GM11168 (cell line): Measurements from ENCODE around the gene KCMF1.

Experiments used
- in situ Hi-C: fragments of 300-500 bp; cut with MboI; formaldehyde crosslinking; loops from one replicate; pipeline ENCODE4 v1.12.0; 2022; ENCODE audit warnings: low sequenced_read_pairs; ENCODE audit not compliant: unreplicated experiment

KCMF1 gene

GRCh38 chr2:84972932-84973331, 2.0 kb downstream of the KCMF1 start:
- in situ Hi-C loops = no loop called here

- in situ Hi-C loops = no loop called here
These were observed 9.5 kb downstream of the KCMF1 start for GRCh38 chr2:84980263-84980983.

GRCh38 chr2:84986018-84986417, 15.1 kb downstream of the KCMF1 start:
- in situ Hi-C loops = no loop called here

GRCh38 chr2:84989422-84989821, 18.5 kb downstream of the KCMF1 start:
- in situ Hi-C loops = no loop called here

GRCh38 chr2:84989927-84990326, 19.0 kb downstream of the KCMF1 start:
- in situ Hi-C loops = no loop called here

- in situ Hi-C loops = no loop called here
These were observed 20.6 kb downstream of the KCMF1 start for GRCh38 chr2:84991404-84992160.

GRCh38 chr2:84995826-84996225, 24.9 kb downstream of the KCMF1 start:
- in situ Hi-C loops = no loop called here

GRCh38 chr2:84996909-84997308, 25.9 kb downstream of the KCMF1 start:
- in situ Hi-C loops = no loop called here

- in situ Hi-C loops = no loop called here
These were observed 28.6 kb downstream of the KCMF1 start for GRCh38 chr2:84999553-84999955.

- in situ Hi-C loops = no loop called here
These were observed 30.6 kb downstream of the KCMF1 start for GRCh38 chr2:85001595-85001994.

- in situ Hi-C loops = no loop called here
These were observed 31.6 kb downstream of the KCMF1 start for GRCh38 chr2:85002534-85002933.

GRCh38 chr2:85008252-85008651, 37.3 kb downstream of the KCMF1 start:
- in situ Hi-C loops = no loop called here

- in situ Hi-C loops = no loop called here
These were observed 38.2 kb downstream of the KCMF1 start for GRCh38 chr2:85009019-85009618.

- in situ Hi-C loops = no loop called here
These were observed 39.4 kb downstream of the KCMF1 start for GRCh38 chr2:85010404-85010803.

GRCh38 chr2:85011098-85011497, 40.1 kb downstream of the KCMF1 start:
- in situ Hi-C loops = no loop called here

GRCh38 chr2:85011747-85012146, 40.8 kb downstream of the KCMF1 start:
- in situ Hi-C loops = no loop called here

GRCh38 chr2:85012431-85012830, 41.5 kb downstream of the KCMF1 start:
- in situ Hi-C loops = no loop called here

GRCh38 chr2:85012855-85013254, 41.9 kb downstream of the KCMF1 start:
- in situ Hi-C loops = no loop called here

- in situ Hi-C loops = no loop called here
These were observed 44.8 kb downstream of the KCMF1 start for GRCh38 chr2:85015653-85016360.

GRCh38 chr2:85016446-85016845, 45.5 kb downstream of the KCMF1 start:
- in situ Hi-C loops = no loop called here
